Erythroblast (primary cell): Measurements from ENCODE around the gene MRPL30.
"Not testable (repeated sequence)": the region's sequence is repeated elsewhere in the genome, so short reads cannot be mapped to it uniquely, and the experiment has no call there.

Source experiments
- DNase-seq, 2 experiments: peaks; one replicate each; lab custom pipeline; 2025; lab: John Stamatoyannopoulos, UW
- GATA1 ChIP-seq: IDR thresholded peaks from 2 replicates; pipeline ENCODE4 v1.6.1; 2011; ENCODE audit warnings: low read depth, mild to moderate bottlenecking, control low read depth, low read length, moderate library complexity
- POLR2A ChIP-seq: IDR thresholded peaks from 2 replicates; pipeline ENCODE4 v1.6.1; 2011; ENCODE audit warnings: mild to moderate bottlenecking, low read length

MRPL30 gene

DNA sequence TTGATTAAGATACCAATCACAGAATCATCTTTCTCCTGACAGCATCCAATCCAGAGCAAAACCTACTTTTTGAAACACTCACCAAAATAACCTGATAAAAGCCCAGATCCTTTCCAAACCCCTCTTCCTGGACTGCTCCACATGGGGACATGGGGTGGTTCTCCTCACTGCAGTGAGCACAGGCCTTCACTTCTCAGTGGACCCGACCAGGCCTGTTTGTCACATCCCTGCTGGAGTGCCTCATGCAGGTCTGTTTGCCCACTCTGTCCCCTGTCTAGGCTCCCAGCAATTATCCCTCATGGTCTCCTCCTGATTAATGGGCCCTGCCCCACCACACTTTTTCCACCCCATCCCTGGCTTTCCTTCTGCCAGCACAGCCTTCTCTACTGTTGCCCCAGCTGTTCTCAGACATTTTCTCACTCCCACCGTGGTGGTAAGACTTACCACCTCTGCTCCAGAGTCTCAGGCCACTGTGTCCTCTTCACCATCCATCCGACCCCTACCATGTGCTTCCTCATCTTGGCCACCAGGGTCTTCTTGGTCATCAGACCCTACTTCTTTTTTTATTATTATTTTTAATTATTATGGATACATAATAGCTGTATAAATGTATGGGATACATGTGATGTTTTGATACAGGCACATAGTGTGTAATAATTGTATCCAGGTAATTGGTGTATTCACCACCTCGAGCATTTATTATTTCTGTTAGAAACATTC lies 21.1 kb downstream of the MRPL30 start:
- no peak for DNase-seq
- TF ChIP-seq GATA1 (no peak), POLR2A (no peak)

DNA sequence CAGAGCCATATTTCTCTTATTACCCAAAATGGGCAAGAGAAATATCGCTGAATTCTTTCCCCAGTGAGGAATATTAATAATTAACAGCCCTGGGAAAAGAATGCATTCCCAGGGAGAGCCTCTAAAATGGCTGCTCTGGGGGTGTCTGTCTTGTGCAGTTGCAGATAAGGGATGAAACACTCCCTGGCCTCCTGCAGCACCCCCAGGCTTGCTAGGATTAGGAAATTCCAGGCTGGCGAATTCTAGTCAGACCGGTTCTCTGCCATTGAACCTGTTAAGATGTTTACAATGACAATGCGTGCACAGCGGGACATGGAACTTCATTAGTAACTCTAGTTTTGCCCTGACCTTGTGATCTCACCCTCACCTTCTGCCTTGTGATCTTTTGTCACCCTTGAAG lies 24.5 kb downstream of the MRPL30 start:
- no peak for TF ChIP-seq POLR2A
- TF ChIP-seq GATA1 = no peak
- no peak for DNase-seq

DNA sequence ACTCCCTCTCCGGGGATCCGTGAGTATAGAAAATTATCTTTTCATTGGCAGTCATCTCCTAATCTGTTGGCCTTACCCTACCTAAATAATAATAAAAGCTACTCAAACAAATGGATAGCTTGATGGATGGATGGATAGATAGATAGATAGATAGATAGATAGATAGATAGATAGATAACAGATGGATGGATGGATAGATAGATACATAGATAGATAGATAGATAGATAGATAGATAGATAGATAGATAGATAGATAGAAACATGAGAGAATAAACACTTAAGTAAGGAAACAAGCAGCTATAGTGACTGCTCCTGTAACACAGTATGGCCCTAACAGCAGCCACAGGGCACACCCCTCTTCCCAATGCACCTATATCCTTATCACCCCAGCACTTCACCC lies 35.1 kb downstream of the MRPL30 start:
- TF ChIP-seq GATA1 (no peak), POLR2A (no peak)
- no peak for DNase-seq

DNA sequence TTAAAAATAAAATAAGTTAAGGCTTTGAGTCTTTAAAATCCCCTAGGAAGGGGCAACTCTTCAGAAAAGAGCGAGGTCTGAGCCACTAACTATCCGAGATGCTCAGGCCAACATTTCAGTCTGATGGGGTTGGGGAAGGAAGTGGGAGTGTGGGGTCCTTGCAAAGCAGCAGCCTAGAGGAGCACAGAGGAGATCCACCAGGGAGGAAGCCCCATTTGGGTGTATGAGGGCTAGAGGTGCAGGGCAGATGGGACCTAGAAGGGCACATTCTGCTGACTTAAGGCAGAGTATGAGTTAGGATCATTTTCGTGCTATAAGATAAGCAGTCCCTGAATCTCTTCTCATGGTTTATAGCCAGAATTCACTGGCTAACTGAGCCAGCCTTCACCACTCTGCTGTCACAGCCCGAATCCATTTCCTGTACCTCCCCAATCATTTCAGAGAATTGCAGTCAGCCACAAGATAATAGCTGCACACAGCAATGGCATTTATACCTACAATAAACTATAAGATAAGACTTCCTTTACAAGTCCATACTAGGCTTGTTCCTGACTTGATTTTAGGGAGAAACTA lies 37.0 kb downstream of the MRPL30 start:
- no peak for DNase-seq

DNA sequence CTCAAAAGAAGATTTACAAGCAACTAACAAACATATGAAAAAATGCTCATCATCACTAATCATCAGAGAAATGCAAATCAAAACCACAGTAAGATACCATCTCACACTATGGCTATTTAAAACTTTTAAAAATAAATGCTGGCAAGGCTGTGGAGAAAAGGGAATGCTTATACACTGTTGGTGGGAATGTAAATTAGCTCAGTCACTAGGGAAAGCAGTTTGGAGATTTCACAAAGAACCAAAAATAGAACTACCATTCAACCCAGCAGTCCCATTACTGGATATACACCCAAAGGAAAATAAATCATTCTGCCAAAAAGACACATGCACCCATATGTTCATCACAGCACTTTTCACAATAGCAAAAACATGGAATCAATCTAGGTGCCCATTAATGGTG lies 52.2 kb downstream of the MRPL30 start:
- DNase-seq = not testable (repeated sequence)

More for the DNA sequence above, 37.0 kb downstream of the MRPL30 start:
- TF ChIP-seq GATA1 = no peak
- TF ChIP-seq POLR2A = no peak

DNA sequence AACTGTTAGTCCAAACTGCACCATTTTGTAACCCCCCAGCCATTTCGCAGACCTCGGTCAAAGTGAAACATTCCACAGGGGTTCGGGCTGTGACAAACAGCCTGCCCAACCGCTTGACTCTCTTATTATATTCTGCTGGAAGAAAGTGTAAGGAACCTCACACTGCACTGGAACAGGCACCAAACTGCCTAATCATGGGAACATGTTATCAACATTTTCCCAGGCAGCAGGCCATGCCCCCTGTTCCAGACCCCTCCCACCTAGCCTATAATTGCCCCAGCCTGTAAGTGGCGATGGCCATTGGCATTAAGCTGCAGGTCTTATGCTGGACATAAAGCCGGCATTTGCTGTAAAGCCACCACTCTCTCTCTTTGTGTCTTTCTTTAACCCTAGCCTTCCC lies 57.6 kb downstream of the MRPL30 start:
- DNase-seq = peak in 1 of 2 experiments; percentile 4
- TF ChIP-seq GATA1 (no peak), POLR2A (no peak)

DNA sequence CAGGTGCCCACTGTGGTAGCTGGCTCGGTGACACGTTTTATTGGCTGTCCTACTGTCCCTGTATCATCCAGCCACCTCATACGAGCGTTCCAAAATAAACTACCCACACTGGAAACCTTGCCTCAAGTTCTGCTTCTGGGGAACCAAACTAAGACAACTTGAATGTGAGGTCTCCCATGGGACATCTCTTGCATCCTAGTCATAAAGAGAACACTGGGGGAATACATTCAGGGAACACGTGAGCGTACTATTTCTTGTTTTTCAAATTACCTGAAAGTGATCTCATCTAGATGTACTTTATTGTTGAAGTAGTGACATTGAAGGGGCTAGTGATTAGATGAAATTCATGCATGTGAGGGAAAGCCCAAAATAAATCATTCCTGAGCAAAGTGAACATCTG lies 59.4 kb downstream of the MRPL30 start:
- TF ChIP-seq GATA1 = no peak
- TF ChIP-seq POLR2A = no peak
- no peak for DNase-seq

DNA sequence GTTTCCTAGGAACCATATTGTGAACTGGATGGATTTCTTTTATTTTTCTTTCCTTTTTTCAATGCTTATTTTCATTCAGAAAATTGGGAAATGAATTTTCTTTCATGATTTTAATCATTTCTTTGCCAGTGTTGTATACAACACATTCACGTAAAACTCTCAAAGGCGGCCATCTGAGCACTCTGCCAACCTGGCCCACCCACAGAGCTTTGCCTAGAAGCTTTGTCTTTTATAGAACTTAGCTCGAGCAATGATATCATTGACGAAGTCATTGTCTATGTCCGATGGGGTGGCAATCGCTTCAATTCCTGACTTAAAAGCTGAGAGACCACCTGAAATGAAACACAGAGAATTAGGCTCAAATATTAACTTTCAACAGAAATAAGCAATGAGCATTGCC lies 61.2 kb downstream of the MRPL30 start:
- no peak for DNase-seq
- TF ChIP-seq GATA1 (no peak), POLR2A (no peak)
